HG03060 (cell line): ENCODE results near the gene FAM20A.

ENCODE experiments used
- ATAC-seq: cut with Tn5 transposase; IDR thresholded peaks from one replicate; pipeline ENCODE4 v1.9.1; 2021; ENCODE audit warnings: low read depth, moderate number of reproducible peaks; ENCODE audit not compliant: unreplicated experiment

The FAM20A gene

DNA sequence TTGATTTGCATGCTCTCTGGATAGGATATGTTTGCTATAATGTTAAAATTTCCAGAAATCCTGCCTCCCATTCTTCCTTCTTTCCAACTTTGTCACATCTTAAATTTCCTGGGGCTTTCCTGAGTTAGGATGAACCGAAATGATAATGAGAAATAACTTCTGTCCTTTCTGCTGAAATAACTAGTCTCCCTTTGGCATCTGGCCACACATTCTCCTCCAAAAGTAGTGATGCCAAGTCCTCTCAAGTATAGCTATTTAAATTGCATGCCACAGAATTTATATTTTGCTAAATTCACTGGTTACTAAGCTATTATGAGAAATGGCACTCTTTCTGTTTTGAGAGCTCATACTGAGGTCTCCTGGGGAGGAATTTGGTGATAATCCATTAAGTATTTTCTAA, 30.6 kb downstream of the FAM20A start:
- ATAC-seq: no peak

DNA sequence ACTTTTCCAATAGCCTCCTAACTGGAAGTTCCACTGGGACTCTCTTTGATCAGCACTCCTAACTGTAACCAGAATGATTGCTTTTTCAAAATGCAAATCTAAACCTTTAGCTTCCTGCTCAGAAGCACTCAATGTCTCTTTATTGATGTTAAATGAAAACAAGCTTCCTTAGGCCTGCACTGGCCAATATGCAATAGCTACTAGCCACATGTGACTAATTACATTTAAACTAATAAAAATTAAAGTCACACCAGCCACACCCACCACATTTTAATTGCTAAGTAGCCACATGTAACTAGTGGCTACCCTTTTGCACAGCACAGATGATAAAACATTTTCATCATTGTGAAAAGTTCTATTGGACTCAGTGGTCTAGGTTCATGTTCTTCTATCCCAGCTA, 31.8 kb downstream of the FAM20A start:
- ATAC-seq: no peak

DNA sequence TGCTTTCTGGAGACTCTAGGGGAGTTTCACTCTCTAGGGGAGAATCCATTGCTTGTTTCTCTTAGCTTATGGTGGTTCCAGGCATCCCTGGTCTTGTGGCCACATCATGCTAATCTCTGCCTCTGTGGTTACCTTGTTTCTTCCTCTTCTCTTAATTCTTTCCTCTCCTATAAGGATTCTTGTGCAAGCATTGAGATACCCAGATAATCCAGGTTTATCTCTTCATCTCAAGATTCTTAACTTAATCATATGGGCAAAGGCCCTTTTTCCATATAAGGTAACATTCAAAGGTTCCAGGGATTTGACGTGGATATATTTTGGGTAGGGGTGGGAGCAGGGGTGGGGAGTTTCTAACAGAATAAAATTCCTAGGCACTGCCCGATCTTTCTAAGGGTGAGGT, 32.6 kb downstream of the FAM20A start:
- ATAC-seq: no peak

DNA sequence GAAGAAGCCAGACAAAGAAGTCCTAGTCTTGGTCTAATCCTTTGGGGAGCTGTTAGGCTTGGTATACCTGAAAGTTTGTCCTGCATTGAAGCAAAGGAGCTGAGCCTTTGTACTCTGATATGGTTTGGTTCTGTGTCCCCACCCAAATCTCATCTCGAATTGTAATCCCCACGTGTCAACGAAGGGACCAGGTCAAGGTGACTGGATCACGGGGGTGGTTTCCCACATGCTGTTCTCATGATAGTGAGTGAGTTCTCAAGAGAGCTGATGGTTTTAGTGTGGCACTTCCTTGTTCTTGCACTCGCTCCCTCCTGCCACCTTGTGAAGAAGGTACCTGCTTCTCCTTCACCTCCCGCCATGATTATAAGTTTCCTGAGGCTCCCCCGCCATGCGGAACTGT, 33.6 kb downstream of the FAM20A start:
- ATAC-seq: no peak

DNA sequence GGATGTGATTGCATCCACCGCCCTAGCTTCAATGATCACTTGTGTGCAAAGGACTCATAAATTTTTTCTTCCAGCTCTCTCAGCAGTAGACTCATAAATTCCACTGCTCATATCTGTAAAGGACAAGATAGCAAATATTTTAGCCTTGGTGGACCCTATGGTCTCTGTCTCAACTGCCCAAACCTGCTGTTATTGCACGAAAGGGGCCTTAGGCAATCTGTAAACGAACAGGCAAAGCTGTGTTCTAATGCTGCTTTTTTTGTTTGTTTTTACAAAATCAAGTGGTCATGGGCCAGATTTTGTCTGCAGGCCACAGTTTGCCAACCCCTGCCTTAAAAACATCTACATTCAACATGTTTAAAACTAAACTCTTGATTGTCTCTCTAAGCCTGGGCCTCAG, 34.1 kb downstream of the FAM20A start:
- ATAC-seq: no peak

DNA sequence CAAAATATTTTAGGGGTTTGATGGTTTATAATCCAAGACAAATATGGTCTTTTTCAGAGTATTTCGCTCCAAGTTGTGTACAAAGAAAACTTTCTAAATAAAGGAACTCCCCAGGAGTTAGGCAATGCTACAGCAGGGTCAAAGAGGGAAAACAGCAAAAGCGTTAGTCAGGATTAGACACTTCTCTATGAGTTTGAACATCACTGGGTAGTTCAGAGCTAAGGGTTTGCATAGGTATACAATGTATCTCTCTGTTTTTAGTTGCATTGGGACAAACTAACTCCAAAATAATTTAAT, 34.8 kb downstream of the FAM20A start:
- ATAC-seq: no peak

DNA sequence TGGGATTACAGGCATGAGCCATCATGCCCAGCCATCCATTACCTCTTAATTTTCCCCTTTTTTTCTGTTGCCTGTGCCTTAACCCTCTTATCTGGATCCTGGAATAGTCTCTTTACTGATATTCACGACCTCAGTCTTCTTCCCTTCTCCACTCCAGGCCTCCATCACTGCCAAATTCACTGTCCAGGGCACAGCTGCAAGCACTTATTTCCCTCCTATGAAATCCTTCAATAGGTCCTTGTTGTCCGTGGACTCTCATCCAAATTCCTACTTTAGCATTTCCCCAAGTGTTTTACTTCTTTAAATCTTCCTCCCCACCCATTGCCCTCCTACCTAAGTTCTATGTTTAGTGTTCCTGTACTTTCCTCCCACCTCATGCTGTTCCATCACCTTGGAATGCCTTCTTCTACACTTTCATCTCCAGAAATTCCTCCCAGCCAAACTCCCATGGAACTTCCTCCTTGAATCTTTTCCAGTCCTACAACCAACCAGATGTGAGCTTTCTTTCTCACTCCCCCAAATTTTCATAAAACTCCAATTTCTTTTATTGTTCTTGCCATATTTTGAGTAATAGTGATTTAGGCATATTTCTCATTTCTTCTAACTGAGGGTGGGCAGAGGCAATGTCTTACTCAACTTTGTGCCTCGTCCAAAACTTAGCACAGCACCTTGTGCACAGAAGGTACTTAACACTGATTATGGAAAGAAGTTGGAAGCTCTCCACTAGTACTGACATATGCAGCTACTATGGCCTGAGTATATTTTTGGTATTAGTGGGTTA, 35.3 kb downstream of the FAM20A start:
- ATAC-seq: no peak

DNA sequence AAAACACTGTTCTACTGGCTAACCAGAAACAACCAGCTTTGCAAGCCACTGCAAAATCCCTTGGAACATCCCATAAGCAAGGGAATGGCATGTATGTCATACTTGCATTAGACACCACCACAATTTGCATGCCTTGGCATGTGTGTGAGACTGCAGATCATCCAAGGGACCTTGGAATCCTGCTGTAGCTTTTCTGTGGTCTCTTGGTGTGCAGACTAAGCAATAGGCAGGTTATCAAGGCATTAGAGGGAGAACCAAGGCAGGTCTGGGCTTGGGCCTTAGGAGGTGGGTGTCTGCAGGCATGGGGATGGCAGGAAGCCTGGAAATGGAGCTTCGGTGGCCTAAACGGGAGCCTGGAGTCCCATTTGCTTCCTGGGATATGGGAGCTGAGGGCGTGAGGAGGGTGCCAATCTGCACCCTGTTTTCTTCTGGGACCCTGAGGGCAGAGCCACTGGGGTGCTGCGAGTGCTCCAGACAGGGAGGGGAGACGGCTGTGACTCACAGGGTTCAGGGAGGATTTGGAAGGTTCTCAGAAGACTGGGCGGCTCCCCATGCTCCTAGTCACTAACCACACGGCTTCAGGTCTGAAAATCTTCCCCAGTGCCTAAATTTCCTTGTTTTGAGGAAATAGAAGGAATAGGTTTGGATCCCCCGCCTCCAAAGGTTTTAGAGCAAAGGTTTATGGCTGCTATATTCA, 36.6 kb downstream of the FAM20A start:
- ATAC-seq: no peak

DNA sequence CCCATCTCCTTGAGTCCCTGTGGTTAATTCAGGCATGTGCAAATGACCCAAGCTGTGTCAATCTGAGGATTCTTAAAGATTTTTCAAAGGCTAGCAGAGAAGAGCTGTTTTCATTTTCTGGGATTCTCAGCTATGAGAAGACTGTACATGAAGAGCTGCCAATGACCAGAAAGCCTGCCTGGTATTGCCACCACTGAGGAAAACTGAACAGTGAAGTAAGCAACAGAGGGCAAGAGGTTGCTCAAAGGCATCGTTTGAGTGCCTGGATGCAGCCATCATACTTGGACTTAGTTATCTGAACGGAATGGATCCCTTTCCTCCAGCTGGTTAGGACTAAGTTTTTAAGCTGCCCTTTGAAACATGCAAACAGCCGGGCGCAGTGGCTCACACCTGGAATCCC, 38.4 kb downstream of the FAM20A start:
- no peak for ATAC-seq

DNA sequence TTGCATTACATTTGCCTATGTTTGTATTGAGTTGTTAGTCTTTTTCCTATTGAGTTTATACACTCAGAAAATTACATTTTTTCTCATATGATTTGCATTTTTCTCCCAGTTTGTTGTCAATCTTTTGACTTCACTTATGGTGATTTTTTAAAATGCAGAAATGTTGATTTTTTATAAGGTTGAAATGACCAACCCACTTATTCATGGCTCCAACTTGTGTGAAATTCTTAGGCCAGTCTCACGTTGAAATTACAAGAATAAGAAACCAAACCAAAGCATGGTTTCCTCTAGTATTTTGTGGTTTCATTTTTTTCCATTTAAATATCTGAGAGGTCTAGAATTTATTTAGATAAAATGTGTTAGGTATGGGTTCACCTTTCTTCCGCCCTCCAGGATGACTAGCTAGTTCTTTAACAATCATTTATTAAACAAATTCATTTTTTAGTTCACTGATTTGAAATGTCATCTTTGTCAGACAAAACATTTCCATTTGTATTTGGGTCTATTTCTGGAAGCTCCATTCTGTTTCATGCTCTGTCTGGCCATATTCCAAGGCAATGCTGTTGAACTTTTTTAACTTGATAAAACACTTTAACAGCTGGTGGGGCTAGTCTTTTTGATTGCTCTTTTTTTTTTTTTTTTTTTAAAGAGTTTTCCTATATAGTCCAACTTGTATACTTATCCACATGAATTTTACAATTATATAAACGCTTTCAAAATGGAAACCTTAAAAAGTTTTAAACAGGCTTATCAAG, 40.0 kb downstream of the FAM20A start:
- ATAC-seq: no peak

DNA sequence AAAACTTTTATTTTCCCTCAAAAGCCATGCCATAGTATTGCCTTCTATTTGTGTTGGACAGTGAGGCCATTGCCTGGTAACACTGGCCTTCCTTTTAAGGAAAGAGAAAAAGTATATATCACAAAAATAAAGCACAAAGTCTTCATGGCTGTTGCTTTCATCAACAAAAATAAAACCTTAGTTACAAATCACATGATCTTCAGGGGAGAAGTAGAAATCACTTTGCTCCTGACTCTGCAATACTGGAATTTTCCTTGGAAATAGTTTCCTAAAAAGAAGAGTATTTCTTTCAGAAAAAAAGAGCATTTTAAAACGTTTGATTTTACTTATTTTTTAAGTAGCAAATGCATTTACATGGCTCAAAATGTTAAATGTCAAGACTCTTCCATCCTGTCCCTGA, 41.9 kb downstream of the FAM20A start:
- ATAC-seq: no peak

DNA sequence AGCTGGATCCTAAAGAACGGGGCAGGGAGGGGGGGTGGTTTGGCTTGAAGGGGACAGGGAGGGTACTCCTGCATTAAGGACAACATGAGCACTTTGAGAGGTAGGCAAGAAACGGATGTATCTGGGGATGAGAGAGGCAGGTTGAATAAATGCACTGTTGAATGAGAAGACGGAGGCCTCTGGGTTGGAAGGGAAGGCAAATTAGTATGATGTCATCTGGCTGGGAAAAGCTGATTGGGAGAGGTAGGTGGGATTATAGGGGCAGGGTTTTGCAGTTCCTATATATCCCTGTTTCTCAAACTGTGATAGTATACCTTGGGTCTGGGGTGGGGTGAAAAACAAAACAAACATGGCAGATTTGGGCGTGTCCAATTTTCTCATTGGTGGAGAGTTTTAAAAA, 44.6 kb downstream of the FAM20A start:
- ATAC-seq: no peak

DNA sequence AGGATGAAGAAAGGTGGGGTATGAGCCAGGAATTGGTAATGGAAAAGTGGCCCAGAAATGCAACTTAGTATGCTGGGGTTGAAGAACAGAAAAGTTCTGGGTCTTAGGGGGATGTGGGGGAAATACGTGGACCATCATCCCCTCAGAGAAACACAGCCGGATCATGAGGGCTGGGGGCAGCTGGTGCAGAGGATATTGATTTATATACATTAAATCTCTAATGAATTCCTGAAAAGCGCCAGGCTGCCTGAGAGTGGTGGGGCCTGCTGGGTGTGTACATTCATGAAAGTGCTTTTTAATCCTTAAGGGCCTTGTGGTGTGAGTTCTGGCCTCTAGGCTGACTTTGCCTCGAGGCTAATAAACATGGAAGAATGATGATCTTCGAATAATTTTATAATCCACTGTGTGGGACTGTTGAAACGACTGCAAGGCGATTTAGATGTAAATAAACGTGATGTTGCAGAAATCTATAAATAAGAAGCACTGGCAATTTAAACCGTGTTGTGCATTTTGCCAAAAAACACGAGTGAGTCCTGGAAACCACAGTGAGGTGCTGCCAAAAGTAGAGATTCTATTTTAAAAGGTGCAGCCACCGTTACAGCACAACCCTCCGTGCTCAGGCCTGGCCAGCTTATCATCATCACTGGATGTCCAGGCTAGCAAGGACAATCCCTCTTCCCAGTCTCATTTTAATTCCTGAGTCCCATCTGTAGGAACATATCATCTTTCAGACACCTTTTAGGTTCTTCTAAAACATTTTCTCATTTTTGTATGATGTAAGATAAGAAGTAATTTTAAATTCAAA, 56.9 kb downstream of the FAM20A start:
- no peak for ATAC-seq

DNA sequence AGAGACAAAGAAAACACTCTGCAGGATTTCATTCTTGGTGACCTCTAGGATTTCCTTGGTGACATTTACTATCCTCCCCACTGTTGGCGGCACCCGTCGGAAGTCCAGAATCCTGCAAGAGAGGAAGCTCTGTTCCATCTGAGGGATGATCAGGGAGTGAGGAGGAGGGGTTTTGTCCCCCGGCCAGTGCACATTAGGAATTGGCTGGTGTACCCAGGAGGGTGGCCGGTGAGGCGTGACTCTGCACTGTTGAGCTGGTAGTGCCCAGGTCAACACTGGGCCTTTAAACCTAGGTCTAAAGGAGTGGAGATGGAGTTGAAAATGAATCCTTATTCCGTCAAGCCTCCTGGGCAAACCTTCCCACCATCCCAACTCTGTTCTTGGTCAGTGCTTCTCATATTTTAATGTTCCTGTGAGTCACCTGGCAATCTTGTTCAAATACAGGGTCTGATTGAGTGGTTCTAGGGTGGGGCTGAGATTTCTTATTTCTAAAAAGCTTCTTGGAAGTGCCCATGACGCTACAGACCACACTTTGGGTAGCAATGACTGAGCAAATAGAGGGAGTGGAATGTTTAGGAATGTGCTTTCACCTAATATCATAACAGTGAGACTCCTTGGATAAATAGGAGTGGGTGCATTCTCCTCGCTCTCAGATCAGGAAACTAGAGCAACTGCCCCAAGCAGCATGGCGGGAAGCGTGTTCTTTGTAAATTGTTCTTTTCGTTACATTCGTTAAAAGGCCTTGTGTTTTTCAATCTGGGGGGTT, 58.3 kb downstream of the FAM20A start:
- ATAC-seq: no peak

DNA sequence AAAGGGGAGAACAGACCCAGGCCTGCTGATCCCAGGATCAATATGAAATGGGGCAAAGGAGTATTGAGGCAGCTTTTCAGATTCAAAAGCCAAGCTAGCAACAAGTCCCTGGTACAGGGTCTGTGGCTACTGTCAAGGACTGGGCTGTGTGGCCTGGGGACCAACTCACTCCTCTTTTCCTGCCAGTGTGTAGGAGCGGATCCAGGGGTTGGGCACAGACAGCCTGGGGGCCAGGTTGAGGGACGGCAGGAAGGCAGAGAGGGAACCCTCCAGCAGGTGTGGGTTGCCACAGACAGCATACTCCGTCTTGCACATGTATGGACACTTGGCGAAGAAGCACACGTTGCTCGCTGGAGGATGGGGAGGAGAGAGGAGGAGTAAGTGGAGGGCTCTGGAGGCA, 59.4 kb downstream of the FAM20A start:
- no peak for ATAC-seq

DNA sequence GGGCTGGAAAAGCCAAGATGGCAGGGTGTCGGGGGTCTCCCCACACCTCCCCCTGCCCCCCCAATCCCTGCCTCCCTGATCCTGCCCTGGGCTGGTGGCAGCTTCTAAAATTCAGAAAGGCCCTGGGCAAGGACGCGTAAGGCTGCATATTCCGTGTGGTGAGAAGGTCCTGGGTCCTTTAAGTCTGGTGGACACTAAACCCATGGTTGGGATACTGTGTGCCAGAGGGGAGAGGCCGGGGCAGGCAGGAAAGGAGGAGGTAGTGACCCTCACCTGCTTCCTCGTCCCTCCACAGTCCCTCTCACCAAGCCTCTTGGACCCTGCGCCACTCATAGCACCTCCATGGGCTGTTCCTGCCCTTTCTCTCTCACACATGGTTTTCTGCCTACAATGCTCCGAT, 60.2 kb downstream of the FAM20A start:
- ATAC-seq: no peak

DNA sequence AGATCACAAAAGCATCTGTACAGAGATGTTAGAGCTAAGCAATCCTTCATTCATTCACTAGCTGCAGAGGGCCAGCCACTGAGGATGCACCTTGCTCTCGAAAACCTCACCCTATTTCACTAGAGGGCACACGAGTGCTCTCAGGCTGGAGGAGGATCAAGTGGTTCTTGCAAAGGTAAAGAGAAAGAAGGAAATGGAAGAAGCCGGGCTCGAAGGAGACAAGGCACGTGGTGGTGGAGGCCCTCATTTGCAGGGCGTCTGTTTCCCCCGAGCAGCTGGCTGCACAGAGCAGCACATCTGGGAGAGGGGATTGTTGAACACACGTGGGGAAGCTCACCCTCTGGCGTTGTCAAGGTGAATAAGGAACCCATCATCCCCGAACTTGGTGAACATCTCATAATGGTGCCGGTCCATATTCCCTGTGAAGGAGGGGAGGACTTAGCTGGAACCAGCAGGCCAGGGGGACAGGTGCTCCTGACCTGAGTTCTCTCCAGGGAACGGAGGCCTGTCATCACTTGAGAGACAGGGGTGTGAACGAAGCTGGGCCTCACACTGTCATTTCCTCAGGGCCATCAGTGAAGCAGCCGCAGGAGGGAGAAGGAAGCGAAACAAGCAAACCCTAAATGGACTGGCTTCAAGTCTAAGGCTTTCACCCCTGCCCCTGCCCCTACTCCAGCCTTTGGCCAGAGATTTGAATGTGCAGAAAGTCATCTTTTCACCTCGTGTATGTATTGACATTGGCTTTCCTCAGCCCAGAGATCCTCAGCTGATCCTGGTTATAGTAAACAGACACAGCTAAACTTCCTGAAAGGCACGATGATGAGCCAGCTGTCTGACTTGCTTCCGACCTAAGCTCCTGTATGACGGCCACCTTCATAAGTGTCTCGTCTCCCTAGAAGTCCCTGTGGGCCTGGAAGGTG, 61.4 kb downstream of the FAM20A start:
- no peak for ATAC-seq

DNA sequence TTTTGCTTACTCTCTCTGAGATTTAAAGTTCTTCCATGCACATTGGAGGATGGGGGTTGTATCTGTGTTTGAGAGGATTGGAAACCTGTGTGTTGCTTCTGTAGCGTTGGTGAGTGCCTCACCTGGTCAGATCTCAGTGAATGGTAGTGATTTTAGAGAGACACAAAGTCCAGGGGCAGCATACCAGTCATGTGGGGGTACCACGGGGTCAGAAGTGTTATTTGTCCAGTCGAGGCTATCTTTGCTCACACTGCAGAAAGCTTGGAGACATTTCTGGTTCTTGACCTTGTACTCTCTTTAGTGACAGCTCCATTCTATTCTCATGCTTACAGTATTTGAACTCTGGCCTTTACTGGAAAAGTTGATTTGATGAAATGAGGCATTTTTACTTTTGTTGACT, 65.2 kb downstream of the FAM20A start:
- ATAC-seq: no peak

DNA sequence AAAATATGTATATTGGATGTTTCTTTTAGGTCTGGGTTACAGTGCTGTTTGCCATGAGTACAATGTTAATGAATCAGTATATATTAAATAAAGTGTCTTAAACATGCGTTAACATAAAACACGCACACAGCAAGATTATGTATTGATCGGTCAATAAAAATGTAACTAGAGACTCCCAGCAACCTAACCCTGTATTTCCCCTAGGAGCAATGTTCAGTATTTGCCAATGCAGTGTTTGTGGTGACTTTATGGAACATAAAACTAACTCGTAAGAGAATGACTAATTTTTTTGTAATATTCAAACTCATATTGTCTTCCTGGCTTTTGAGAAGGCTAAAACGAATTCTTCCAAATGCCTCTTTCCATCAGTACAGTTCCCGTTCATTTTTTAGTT, 66.5 kb downstream of the FAM20A start:
- ATAC-seq: no peak
